Fibroblast of skin of right biceps (primary cell): Measurements from ENCODE around the gene WIPF3.

ENCODE experiments used
- DNase-seq: peaks from one replicate; pipeline ENCODE4 v3.0.0-alpha.2; 2013

WIPF3 gene

DNA sequence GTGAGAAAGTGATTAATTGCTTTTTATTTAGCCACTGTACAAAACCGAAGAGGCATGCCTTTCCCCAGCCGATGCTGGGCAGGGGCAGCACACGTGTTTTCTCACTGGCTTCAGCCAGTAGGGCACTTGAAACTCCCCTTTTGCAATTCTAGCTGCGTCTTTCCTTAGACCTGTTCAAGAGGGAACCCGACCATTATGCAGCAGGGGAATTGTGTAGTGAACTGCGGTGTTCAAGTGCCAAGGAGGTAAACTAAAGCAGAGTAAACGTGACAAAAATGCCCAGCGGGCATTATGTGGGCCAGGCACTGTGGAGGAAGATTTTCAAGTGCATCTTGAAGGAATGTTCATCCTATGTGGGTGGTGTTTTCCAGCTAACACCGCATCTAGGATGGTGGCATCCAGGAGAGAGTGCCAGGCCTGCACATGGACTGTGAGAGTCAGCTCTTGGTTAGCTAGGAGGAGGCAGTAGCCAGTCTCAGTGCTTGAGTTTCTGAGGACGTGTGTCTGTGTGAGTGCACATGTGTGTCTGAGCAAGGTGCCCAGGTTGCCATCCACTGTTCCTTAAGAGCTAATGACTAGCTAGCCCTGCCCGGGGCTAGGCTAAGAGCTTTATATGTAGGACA is 3.3 kb downstream of the WIPF3 start:
- DNase-seq: no peak

DNA sequence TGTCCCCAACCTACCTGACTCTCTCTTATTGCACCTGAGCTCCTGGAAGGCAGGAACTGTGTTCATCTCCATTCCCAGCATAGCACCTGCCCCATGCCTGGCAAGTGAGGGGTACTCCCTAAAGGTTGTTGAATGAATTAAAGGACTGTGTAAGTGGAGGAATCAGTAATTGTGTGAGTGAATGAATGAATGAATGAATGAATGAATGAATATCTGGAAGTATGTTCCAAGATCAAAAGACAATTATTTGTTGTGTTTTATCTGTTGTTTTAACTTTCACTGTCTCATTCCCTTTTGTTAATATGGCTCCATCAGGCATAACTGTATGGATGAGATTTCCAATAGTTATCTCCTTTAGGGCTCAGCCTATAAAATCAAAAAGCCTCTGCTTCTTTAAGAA is 4.0 kb downstream of the WIPF3 start:
- DNase-seq: no peak

DNA sequence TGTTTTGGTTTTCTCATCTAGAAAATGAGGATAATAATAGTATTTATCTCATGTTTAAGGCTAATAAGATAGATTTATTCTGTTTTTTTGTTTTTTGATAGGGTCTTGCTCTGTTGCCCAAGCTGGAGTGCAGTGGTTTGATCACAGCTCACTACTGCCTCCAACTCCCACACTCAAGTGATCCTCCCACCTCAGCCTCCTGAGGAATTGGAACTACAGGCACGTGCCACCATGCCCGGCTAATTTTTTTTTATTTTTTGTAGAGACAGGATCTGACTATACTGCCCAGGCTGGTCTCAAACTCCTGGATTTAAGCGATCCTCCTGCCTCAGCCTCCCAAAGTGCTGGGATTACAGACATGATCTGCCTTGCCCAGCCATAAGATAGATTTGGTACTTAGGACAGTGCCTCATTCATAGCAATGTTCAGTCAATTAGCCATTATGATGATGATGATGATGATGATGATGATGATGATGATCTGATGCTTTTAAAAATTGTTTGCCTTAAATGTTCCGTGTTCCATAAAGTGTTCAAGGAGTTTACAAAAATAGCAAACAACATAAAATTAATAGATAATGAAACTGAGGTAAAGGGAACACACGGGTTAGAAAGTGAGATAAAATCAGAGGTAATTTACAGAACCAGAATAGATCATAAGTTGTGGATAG is 4.6 kb downstream of the WIPF3 start:
- DNase-seq: no peak

DNA sequence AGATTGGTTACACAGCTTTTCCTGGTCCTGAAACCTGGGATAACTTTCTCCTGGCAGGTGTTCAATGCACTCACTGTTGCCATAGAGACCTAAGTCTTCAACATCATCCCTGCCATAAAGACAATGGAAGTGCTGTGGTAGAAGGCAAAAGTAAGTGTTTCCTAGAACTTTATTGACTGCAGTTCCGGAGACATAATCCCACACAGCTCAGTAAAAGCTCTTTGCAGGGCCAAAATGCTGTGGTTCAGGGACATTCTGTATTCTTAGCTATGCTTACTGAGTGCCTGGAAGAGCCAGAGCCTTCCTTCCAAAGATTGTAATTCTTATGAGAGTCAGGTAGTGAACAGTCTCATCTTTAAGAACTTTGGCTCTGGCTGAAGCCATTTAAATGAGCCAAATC is 5.3 kb downstream of the WIPF3 start:
- DNase-seq: no peak

DNA sequence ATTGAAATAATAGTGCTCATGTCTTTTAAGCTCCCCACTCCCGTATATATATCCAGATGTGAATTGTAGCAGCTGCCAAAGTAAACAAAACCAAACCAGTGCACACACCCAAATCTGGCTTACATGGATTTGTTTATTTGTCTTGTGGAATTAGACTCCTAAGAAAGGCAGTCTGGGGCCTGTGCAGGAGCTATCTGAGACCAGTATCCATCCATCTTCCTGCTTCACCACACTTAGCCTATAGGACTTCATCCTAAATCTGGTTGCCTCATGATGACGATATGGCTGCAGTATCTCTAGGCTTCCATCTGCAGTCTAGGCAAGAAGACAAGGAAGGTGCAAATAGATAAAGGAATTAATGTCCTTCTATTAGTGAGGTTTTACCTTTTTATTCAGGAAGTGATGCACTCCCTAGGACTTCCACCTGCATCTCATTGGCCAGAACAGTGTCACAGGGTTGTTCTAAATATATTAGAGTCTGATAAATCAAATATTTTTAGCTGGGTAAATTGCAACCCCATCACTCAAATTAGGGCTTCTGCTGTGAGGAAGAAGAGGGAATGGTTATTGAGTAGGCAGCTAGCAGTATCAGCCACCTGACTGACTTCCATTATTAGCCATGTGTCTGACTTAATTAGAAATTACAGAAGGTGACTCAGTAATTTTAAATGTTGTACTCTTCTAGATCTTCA is 6.0 kb downstream of the WIPF3 start:
- DNase-seq: no peak

DNA sequence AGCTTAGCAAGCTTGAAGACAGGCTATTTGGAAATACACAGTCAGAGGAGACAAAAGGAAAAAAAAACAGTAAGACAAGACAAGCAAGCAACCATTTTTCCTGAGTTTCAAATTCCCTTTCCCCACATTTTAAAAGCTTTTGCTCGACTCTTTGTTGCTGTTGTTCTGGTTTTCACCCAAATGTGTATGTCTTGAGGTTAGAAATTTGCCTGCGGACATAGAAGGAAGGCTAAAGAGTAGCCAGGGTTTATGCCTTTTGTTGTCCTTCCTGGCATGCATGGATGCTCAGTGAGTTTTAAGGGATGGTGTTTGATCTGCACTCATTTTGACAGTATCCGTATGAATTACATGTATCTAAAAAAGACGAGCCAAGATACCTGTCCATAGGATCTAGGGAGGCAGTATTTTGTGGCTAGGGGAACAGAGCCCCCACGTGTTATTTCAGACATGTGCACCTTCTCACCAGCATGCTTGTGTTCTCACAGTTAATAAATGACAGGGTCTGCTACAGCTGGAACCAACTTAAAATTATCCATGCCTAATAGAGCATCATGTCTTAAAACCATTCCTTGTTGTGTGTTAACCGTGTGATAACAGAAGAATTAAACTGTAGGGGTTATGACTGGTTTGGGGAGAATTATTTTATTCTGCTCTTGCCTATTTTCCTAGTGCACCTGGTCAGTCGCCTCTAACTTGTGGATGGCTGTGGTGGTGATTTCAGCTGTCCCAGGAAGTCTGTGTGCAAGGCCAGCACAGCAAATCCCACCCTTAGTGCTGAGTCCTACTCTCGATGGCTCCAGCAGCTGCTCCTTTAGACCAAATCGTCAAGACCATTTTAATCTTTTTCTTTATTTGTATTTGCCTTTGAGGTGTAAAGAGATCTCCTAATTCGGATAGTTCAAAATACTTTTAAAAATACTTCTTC is 9.1 kb downstream of the WIPF3 start:
- DNase-seq: no peak

DNA sequence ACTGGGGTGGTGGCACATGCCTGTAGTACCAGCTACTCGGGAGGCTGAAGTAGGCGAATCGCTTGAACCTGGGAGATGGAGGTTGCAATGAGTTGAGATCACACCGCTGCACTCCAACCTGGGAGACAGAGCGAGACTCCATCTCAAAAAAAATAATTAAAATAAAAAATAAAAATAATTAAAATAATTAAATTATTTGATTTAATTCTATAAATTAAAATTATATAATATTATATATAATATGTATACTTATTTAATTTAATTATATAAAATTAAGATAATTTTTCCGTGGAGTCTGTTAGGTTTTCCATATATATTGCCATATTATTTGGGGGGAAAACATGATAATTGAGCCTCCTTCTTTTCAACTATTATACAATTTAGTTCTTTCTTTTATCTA is 12.0 kb downstream of the WIPF3 start:
- DNase-seq: no peak

DNA sequence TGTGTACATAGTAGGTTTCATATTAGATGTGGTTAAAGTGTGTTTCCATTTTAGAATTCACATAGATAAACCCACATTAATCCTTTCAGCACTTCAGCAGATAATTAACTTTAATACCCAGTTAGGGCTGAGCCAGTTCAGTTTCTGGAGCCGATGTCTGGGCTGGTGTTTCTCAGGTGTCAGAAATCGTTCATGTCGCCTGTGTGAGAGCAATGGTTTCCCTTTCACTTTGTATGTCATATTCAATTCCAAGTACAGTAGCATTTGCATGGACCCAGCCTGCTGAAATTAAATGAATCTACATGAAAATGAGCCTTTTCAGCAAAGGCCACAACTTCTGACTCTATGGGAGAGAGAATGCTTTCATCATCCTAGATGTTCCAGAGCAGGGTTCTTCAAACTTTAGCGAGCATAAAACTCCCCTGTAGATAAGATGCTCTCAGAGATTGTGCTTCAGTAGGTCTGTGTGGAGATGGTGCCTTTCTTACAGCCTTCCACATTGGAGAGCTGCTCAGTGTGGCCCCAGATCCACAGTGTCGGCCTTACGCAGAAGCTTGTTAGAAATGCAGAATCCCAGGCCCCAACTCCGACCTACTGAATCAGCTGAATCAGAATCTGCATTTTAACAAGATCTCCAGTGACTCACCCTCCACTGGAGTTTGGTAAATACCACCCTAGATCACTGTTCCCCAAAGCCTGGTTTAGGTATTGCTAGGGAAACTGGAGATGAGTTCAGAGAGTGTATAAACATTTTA is 19.6 kb downstream of the WIPF3 start:
- DNase-seq: no peak

DNA sequence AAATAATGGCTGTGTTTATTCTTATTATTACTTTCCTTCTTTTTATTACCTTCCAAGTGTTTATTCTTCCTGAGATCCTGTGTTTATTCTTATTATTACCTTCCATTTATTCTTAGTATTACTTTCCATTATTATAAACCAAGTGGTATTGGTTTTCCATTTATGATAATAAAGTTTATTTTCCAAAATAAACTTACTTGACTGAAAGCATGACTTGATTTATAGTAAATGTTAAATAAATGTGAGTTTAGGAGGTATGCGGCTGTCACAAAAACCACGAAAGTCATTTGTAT is 20.2 kb downstream of the WIPF3 start:
- DNase-seq: no peak

DNA sequence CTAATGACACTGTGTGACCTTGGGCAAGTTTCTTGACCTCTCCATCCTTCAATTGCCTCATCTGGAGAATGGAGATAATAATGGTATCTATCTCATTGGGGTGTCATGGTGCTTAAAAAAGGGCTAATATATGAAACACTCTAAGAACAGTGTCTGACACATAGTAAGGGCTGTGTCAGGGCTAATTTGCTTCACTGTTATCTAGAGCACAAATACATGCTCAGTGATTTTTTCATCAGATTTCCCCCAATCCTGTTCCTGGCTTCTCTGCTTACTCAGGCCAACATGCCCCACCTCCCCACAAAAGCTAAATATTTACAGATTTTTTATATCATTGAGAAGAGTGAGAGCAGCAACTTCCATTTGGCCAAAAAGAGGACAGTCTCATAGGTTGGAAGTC is 20.6 kb downstream of the WIPF3 start:
- no peak for DNase-seq

DNA sequence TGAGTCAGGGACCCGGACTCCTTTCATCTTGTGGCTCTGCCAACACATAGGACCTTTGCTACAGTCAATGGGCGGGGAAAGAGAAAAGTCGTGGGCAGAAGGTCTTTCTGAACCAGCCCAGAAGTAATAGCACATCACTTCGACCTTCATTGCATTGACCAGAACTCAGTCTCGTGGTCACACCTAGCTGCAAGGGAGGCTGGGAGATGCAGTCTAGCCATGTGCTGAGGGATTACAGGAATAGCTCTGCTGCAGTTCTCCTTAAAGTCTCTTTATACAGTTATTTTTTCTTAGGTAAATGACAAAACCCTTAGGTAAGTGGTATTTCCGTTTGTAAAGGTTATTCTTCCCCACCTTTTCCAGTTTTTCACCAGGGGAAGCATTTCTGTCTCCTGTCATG is 25.4 kb downstream of the WIPF3 start:
- DNase-seq: no peak

DNA sequence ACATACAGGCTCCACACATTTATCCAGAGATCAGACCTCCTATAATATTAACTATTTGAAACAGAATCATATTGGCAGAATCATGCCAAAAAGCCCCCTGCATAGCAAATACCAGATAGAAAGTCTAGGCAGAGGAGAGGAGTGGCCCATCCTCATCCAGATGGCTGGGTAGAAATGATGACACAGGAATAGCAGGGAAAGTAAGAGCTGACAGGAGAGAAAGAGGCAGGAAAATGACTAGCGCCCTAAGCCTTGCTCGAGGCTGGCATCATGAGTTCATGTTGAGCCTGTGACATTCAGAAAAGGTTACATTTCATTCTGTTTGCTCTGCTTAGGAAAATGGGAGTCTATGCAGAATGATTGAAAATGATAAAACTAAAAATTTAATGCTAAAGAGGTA is 27.6 kb downstream of the WIPF3 start:
- no peak for DNase-seq

DNA sequence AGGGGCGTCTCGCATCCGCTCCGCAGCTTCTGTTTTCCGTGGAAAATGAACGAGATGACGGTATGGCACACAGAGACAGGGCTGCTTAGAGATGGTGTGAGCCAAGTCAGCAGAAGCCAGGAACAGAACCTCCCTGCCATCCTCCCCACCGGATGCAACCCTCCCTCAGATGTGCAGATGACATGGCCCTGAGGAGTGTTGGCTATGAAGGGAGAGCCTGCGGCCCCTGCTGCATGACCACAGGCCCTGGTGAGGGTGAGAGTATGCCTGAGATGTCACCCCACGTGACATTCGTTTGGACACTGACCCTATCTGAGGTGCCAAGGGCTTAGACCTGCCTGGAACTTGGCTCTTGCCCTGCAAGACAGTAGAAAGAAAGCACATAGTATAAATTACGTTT is 29.4 kb downstream of the WIPF3 start:
- no peak for DNase-seq

DNA sequence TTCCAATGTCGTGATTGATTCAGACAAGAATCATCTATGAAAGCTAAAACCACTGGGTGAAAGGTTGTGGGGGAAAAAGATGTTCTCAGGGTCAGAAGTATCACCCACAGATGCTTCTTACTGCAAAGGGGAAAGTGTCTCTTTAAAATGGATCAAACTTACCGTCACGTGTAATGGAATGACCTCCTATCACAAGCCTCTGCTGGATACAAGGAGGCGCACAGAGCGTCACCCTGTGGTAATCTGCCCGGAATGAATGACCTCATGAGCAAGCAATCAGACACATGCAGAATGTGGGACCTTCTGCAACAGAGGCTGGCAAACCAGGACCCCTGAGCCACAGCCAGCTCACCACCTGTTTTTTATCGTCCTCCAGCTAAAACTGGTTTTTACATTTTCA is 33.0 kb downstream of the WIPF3 start:
- peak; percentile 55 for DNase-seq

DNA sequence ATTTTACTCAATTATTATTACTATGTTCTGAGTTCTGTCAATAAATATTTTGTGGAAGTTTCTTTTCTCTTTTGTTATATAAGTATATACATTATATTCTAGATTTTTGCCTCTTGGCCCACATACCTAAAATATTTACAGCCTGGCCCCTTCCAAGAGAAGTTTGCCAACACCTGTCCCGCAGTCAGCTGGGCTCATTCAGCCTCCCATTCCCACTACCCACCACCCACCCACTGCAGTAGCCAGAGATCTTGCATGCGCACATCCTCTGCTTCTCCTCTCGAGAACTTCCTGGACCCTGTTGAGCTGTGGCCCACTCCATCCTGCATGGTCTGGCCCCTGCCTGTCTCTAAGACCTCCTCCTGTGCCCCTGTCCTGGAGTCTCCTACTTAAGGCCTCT is 33.6 kb downstream of the WIPF3 start:
- DNase-seq: no peak

DNA sequence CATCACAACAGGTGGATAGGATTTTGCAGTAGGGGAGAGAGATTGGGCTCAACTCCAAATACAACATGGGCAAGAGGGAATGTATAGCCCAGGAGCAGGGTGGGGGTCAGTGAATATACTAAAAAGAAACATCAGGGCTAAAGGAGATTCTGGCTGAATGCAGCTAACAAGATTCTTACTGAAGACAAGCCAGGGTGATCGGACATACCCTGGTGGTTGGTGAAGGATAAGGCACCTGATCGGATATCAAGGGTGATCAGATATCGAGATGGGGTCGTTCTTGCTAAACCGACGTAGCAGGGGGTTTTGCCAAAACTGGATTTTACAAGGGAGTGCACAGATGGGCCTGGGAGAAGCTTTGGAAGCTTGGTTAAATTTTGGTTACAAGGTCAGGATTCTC is 34.4 kb downstream of the WIPF3 start:
- DNase-seq: no peak

DNA sequence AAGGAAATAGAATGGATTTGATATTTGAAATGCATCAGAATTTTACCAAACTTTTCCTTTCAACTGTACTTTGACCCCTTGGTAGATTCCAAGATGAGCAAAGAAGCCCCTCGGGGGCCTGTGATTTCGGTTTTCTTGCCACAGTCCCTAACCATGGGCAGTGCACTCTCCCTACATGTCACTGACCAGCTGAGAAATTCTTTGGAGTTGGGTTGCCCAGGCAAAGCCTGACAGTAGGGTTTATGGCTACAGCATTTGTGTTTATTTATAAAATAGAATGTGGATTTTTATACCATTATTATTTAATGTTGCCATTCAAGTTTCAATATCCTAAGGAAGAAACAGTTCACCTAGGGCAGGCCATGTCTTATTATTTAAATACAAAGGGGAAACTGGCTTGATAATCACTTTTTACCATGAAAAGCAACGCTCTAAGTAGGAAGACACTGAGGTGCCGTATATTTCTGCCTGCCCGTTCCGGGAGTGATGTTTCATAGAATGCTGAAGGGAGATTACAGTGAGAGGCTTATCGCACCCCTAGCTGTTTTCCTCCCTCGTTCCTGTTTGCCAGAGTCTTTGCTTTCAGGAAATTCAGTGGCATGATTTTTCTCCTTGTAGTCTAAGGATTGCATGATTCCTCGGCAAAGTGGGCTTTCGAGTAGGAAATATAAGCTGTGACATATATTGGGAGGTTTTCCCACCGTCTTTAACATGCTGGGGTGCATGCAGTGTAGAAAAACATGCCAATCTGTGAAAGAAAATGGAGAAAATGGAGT is 35.8 kb downstream of the WIPF3 start:
- DNase-seq: no peak

DNA sequence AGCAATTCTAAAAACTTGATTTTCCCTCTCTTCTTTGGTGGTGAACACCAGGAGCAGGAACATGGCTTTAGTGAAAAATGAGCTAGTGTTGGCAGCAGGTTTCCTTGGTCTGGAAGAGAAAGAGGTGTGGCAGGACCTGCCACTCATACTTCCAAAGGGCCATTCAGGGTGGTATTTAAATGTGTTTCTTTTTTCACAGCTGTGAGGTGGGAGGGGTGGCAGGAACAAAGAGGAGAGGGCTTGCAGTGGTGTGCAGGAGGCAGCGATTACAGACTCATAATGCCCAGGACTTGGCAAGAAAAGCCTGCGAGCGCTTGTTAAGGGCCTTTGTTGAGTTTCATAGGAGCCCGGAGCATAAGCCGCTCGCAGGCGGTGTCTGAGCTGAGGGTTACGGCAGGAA is 36.8 kb downstream of the WIPF3 start:
- DNase-seq: no peak

DNA sequence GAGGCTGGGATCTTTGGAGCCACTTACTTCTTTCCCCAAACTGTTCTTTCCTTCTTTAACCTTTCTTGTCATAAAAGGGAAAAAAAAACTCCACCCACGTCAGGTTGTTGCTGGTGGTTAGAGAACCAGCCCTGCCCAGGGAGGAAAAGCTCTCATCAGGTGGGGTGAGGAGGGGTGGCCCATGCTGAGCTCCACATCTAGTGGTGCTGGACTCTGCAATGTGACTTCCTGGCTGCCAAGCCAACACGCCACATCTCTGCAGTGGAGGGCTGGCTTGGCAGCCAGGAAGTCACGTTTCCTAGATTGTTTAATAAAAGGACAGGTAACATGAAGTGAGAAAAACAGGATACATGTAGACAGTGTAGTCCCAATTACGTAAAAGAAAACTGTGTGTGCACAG is 37.4 kb downstream of the WIPF3 start:
- DNase-seq: no peak

DNA sequence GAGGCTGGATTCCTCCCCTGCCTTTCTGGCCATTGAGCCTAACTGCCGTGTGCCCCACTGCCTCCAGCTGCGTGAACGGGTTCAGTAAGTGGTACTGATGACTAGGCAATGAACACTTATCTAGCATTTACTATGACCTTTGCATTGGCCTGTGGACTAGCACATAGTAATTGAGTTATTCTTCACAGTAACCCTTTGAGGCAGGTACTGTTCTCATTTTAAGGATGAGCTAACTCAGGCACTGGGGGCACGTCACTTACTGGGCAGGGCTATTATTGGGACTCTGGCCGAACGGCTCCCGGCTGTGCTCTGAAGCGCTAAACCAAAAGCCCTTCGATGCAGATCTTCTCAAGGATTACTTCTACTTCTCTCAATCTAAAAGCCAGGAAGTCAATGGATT is 38.3 kb downstream of the WIPF3 start:
- no peak for DNase-seq

DNA sequence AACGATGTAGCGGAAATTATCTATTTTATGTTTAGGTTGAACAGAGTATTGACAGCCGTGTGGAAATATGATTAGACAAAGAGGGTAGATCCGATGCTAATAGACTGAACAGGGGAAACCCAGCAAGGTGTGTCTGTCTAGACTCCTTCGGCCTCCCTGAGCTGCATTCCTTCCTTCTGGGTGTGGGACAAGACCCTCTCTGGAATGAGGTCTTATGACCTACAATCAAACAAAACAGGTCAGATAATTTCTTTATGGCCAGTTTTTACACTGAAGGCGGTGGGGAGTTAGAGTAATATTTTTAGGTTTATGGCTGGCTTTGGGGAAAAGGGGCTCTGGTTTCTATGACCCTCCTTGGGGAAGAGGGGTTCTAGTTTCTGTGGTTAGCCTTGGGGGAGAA is 41.2 kb downstream of the WIPF3 start:
- DNase-seq: no peak

DNA sequence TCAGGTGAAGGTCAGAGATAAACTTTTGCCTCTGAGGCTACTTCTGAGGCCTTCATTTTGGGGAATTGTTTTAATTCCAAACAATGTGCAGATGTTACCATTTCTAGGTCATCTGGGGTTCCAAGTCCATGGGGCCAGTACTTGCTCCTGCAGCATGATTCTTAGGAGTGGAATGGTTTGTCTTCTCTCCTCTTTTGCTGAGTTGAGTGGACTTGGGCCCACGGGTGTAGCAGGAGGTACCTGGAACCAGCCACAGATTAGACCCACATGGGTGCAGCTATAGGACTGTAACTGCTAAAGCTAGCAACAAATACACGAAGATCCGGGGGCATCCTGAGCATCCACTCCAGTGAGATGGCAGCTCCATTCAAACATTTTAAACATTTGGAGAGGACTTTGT is 41.6 kb downstream of the WIPF3 start:
- no peak for DNase-seq
